ENCODE data around the gene ARHGDIB.

Gene ARHGDIB

DNA sequence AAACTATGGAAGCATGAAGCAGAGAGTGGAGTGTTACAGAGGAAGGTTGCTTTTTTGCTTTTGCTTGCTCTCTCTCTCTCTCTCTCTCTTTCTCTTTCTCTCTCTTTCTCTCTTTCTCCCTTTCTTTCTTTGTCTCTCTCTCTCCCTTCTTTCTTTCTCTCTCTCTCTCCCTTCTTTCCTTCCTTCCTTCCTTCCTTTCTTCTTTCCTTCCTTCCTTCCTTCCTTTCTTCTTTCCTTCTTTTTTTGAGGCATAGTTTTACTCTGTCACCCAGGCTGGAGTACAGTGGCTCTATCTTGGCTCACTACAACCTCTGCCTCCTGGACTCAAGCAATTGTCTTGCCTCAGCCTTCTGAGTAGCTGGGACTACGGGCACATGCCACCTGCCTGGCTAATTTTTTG lies 7.6 kb downstream of the ARHGDIB start:
- no peak for DNase-seq

- peak; percentile 85 for DNase-seq
Observed at GRCh38 chr12:14952299-14952921, 9.0 kb downstream of the ARHGDIB start.

GRCh38 chr12:14951851-14952250 lies 9.6 kb downstream of the ARHGDIB start:
- no peak for DNase-seq

DNA sequence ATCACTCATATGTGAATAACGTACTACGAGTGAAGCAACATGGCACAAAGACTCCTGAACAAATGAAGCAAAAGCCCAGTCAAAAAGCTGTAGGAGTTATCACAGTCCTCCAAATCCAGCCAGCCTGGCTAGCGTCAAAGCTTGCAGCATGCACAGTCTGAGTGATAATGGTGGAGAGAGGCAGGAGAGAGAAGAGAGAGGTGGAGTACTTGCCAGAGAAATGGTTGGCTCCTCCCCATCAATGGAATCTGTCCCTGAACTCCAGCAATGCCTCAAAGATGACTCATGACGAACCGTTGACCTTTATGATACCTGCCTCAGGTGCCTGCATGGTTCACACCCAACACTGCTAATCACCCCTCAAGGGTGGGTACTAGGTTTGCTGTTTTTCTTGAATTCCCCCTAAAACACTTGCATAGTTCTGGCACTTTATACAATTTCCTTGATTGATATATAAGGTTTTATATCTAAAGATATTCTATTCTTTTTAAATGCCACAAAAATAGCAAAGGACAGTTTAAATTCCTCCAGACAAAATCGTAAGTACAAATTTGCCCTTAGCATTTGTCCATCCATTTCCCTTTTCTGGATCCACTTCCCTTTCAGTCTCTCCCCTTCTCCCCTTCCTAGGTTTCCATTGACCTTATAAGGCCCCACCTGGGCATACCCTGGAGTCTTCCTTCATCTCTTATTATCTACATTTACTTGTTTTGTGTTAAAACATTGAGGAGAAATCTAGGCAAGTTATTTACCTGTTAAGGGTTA lies 10.2 kb downstream of the ARHGDIB start:
- no peak for DNase-seq

DNA sequence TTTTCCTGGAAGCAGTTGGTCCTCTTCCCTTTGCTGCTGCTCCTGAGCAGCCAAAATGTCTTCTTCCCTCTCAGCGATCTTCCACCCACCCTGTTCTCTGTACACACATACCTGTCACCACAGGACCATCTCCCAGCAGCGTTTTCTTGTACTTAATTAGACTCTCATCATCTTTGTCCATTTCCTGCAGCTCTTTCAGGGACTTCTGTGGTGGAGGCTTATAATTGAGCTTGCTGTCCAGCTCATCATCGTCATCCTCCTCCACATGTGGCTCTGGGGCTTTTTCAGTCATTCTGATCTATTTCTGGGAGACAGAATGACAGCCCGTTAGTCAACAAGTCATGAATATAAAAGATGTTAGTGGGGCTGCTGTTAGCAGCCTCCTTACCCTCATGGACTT lies 11.0 kb downstream of the ARHGDIB start:
- no peak for DNase-seq

GRCh38 chr12:14949631-14950030 lies 11.8 kb downstream of the ARHGDIB start:
- DNase-seq, result no peak

DNA sequence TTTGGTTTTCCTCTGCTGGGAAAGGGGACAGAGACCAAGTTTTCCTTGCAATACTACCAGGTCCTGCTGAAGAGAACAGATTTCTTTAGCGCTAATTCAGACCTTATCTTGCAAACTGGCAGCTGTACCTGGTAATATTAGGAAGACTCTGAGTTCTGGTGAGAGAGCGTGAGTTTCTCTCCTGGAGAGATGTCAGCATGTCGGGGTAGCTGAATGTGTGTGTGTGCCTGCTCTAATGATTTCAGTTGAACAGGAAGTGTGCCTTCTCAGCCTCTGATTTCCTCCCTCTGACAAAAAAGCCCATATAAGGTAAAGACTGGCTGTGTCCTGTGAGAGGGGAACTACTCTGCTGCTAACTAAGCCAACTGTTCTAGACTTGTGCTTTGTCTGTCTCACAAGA lies 12.7 kb downstream of the ARHGDIB start:
- peak; percentile 91 for DNase-seq

GRCh38 chr12:14946861-14947260 lies 14.5 kb downstream of the ARHGDIB start:
- no peak for DNase-seq

- DNase-seq, result no peak
Observed at GRCh38 chr12:14946162-14946561, 15.2 kb downstream of the ARHGDIB start.

GRCh38 chr12:14942196-14942931 lies 19.0 kb downstream of the ARHGDIB start:
- no peak for DNase-seq

DNA sequence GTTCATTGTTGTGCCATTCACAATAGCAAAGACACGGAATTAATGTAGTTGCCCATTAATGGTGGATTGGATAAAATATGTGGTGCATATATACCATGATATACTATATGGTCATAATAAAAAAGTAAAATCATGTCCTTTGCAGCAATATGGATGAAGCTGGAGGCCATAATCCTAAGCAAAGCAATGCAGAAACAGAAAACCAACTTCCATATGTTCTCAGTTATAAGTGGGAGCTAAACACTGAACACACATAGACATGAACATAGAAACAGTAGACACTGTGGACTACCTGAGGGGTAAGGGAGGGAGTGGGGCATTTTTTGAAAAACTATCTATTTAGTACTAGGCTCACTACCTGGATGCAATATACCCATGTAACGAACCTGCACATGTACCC lies 20.0 kb downstream of the ARHGDIB start:
- no peak for DNase-seq

DNA sequence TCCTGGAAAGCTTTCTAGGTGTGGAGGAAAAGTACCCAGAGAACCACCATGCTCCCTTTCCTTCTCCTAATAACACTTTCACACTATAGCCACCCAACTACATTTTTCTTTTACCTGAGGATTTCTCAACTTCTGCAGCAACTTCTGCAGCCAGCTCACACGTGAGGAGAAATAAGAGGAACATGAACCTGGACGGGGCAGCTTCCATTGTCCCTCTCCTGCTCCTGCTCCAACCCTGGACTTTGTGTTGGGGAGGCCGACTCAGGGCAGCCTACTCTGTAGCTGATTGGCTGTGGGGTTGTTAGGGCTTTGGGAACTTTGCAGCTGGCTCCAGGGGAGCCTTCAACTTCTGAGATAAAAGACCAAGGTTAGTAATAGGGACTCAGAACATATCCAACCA lies 23.1 kb downstream of the ARHGDIB start, which contains the start of gene ERP27:
Gene ERP27, minus strand, starts transcription at position 237 of the 400 bp plus-strand sequence. Its CDS starts 29 bp downstream, at position 208.
- DNase-seq, result no peak

DNA sequence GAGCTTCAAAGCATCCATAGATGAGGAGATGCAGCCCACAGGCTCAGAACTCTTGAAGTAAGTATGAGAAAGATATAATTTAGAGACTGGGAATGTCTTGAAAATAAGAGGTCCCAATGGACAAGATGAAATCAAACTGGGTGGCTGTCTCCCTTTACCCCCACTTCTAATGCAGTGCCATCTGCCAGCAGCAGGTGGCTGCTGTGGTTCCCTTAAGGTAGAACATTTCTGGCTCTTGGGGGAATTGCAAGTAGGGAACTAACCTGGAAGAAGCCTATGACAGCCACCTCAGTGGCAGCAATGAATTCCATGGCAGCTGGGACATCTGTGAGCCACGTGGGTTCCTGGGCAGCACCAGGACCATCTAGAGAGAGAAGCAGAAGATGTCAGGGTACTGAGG lies 23.7 kb downstream of the ARHGDIB start:
- DNase-seq, result no peak

DNA sequence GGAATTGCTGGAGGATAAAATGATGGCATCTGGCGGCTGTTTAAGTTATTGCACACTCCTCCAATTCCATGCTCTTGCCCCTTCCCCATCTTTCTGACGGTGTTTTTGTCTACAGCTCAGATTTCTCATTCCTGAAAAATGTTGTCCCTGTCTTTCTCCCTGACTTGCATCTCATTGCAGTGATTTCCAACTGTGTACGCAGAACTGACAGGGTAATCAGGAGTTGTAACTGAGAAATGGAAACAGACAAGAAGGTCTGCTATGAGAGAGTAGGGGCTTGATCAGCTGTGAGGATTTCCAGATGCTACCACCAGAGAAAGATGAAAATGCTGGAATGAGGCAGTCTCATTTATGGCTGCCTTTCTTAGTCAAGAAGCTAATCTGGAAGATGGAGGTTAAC lies 24.4 kb downstream of the ARHGDIB start:
- DNase-seq, result no peak

DNA sequence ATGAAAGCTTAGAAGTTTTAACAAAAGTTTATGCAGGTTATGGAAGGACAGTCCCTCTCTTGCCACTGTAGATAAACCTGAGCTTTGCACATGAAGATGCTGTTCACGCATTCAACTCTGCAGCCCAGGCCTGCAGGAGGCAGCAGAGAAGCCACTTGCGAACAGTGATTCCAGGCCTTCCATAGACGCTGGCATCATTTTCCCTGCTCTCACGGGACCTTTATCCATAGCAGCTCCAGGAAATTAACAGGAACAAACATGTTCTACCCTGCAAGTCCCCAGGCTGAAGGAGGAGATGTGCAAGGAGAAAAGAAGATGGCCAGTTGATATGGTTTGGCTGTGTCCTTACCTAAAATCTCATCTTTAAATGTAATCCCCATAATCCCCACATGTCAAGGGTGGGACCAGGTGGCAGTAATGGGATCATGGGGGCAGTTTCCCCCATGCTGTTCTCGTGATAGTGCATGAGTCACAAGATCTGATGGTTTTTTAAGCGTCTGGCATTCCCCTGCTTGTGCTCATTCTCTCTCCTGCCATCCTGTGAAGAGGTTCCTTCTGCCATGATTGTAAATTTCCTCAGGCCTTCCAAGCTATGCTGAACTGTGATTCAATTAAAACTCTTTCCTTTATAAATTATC lies 25.1 kb downstream of the ARHGDIB start:
- no peak for DNase-seq

DNA sequence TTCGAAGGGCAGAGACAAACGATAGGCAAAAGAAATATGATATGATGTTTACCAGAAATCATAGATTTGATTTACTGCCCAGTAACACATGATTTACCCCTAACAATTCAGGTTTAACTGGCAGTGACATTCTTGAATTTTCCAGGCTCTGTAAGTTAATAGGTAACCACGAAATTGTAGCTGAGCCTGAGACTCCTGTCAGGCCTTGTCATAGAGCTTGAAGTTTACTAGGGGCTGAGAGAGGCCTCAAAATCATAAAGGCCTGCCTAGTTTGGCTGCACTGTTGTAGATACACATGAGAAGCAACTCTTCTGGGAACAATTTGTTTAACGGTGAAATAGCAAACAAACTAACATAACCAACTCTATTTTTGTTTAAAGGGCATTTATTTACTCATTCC lies 26.4 kb downstream of the ARHGDIB start:
- no peak for DNase-seq

DNA sequence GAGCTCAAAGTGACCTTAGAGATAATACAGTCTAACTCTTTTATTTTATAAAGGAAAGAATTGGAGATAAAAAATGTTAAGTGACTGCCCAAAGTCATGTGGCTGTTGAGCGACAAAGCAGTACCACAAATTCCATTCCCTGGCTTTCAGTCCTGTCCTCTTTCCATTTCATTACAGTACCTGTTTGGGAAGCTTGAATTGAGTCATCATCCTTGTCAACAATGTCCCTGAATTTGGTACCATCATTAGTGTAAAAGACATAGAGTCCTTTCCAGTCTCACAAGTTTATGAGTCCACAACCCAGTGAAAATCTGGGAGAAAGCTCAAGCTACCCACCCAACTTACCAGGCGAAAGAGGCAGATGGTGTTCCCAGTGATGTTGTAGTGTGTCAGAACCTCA lies 26.9 kb downstream of the ARHGDIB start:
- DNase-seq, result no peak

- no peak for DNase-seq
Observed at GRCh38 chr12:14931791-14932560, 29.4 kb downstream of the ARHGDIB start.

- no peak for DNase-seq
Observed at GRCh38 chr12:14931359-14931758, 30.0 kb downstream of the ARHGDIB start.

DNA sequence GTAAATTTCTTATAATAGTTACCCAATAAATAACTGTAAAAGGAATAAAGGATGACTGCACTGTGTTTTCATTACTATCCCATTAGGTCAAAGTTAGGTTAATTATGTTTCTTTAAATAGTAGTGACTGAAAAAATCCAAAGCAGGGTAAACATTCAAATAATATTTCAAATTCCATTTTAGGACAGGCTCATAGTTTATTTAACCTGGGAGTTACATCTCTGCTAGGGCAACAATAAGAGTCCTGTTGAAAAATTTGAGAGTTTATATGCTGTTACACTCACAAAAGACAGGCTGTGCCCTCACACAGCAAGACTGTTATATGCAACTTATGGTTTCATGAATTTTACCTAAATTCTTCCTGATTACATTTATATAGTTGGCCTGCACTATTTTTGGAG lies 31.1 kb downstream of the ARHGDIB start:
- no peak for DNase-seq

DNA sequence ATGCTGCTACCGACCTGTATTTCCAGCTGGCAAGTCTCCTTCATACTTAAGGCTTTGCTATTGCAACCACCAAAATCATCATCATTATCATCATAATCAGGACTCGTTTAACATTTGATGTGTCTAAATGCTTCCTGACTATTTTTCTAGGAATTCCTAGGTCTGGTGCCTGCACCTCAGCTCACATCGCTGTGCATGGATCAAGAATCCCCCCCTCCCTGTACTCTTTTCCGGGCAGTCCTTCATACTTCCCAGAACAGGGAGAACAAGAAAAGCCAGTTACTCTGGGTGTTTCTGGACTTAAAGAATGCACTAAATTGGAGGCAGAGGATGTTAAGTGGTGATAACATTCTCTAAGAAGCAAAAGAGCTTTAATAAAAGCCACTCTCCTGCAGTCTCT lies 32.5 kb downstream of the ARHGDIB start:
- no peak for DNase-seq

DNA sequence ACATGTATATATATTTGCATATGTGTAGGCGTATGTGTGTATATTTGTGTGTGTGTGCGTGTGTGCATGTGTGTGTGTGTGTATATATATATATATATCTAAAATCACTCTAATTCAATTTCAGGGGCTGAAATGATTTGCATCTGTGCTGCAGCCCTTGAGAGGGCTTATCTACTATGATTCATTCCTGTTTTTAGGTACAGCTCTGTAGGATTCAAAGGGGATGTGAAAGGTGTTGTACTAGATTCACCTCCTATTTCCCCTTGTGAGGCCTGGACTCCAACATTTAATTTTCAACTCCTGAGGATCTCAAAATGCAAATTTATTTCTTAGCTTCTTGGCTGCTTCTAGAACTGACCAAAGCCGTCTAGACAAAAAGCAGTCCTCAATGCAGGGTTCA lies 34.1 kb downstream of the ARHGDIB start:
- no peak for DNase-seq

- no peak for DNase-seq
Observed at GRCh38 chr12:14924541-14924940, 36.9 kb downstream of the ARHGDIB start.

Measured in fibroblast of upper back skin (primary cell).